ENCODE results near the gene IFI35.
A peak's percentile ranks its signal among the peaks of the same experiment; 100 is the strongest.
"Not testable (repeated sequence)": the region's sequence is repeated elsewhere in the genome, so short reads cannot be mapped to it uniquely, and the experiment has no call there.

Gene IFI35

GRCh38 chr17:43024407-43025289 lies 18.1 kb downstream of the IFI35 start, which contains the start of gene RND2:
Gene RND2 (plus strand): TSS chr17:43025231. CDS start chr17:43025348, 117 bp downstream.
- DNase-seq: peak; percentile 88

- DNase-seq: no peak
Measured at GRCh38 chr17:43025290-43025657, 18.7 kb downstream of the IFI35 start.

- no peak for DNase-seq
Measured at GRCh38 chr17:43025766-43026537, 19.4 kb downstream of the IFI35 start.

GRCh38 chr17:43026595-43026994 lies 20.0 kb downstream of the IFI35 start:
- no peak for DNase-seq

- DNase-seq: no peak
Measured at GRCh38 chr17:43027091-43028032, 20.8 kb downstream of the IFI35 start.

GRCh38 chr17:43028221-43028861 lies 21.8 kb downstream of the IFI35 start:
- no peak for DNase-seq

GRCh38 chr17:43030137-43030767 lies 23.7 kb downstream of the IFI35 start:
- no peak for DNase-seq

- DNase-seq: no peak
Measured at GRCh38 chr17:43031666-43032065, 25.1 kb downstream of the IFI35 start.

- DNase-seq: peak; percentile 22
Measured at GRCh38 chr17:43033948-43034881, 27.6 kb downstream of the IFI35 start.

- DNase-seq: no peak
Measured at GRCh38 chr17:43034894-43035293, 28.3 kb downstream of the IFI35 start.

GRCh38 chr17:43039646-43040045 lies 33.1 kb downstream of the IFI35 start:
- no peak for DNase-seq

GRCh38 chr17:43040655-43041054 lies 34.1 kb downstream of the IFI35 start:
- no peak for DNase-seq

- no peak for DNase-seq
Measured at GRCh38 chr17:43042025-43042628, 35.5 kb downstream of the IFI35 start.

- DNase-seq: no peak
Measured at GRCh38 chr17:43043307-43043706, 36.7 kb downstream of the IFI35 start.

- DNase-seq: no peak
Measured at GRCh38 chr17:43044024-43044423, 37.4 kb downstream of the IFI35 start.

- DNase-seq: no peak
Measured at GRCh38 chr17:43051969-43052368, 45.4 kb downstream of the IFI35 start.

- not testable (repeated sequence) for DNase-seq
Measured at GRCh38 chr17:43053008-43053407, 46.4 kb downstream of the IFI35 start.

- no peak for DNase-seq
Measured at GRCh38 chr17:43056051-43056450, 49.5 kb downstream of the IFI35 start.

- no peak for DNase-seq
Measured at GRCh38 chr17:43062984-43063638, 56.5 kb downstream of the IFI35 start.
